Testis (tissue), 3 donors: ENCODE data around the gene ANKRD22. TPM values are rescaled to one million over a fixed set of nuclear protein-coding genes. Genes with fewer than 3 reads are reported as not detected.

ENCODE experiments used
- DNase-seq: peaks from one replicate; pipeline ENCODE4 v3.0.0-alpha.2; 2019
- H3K27ac ChIP-seq, 2 donors: fragments of 200-600 bp; sonication (generic); one replicate each; pipeline ENCODE4 v1.5.1; 2019
- H3K27me3 ChIP-seq: fragments of 200-600 bp; sonication (generic); one replicate; pipeline ENCODE4 v1.5.1; 2019
- H3K36me3 ChIP-seq: fragments of 200-600 bp; sonication (generic); one replicate; pipeline ENCODE4 v1.5.1; 2017; ENCODE audit warnings: low read depth; ENCODE audit errors: missing control alignments
- H3K4me1 ChIP-seq: fragments of 200-600 bp; sonication (generic); one replicate; pipeline ENCODE4 v1.5.1; 2019
- H3K4me3 ChIP-seq, 2 donors: fragments of 200-600 bp; sonication (generic); one replicate each; pipeline ENCODE4 v1.5.1; 2017 to 2019
- H3K9me3 ChIP-seq: fragments of 200-600 bp; sonication (generic); one replicate; pipeline ENCODE4 v1.5.1; 2017
- CTCF ChIP-seq, 3 experiments: fragments of 450-650 bp in 2 of 3; fragments of 200-600 bp in 1 of 3; sonication (generic) in 1 of 3; IDR thresholded peaks; one replicate each; pipeline ENCODE4 v1.5.1; 2016 to 2019; ENCODE audit warnings: antibody characterized with exemption in 3 of 3, mild to moderate bottlenecking in 2 of 3, moderate library complexity in 1 of 3
- POLR2A ChIP-seq: fragments of 450-650 bp; IDR thresholded peaks from one replicate; pipeline ENCODE4 v1.6.1; 2017; ENCODE audit warnings: antibody characterized with exemption, mild to moderate bottlenecking, moderate library complexity
- WGBS, 2 donors: methylation state at CpG; one replicate each; pipeline ENCODE4 v1.1.5; 2018; 5-methylcytosine and 5-hydroxymethylcytosine counted together
- intact Hi-C: fragments of 100-400 bp; cut with DNase I; formaldehyde crosslinking; loops from one replicate; pipeline ENCODE4 v1.15.1; 2023; ENCODE audit warnings: low total_unique reads
- polyA plus RNA-seq: library from polyadenylated mRNA; stranded (reverse); fragments of 350-450 nt; fragmentation: Illumina TruSeq; extraction: RNeasy Lipid Tissue Mini Kit (QIAGEN cat#74804); gene quantifications from one replicate; pipeline ENCODE4 v1.2.3, GENCODE V29; 2014; ENCODE audit warnings: low read depth, low replicate concordance; ENCODE audit not compliant: insufficient read depth
- total RNA-seq, 2 donors: library from RNA; depleted of rRNA; stranded (reverse); fragments of >200 nt; gene quantifications; one replicate each; pipeline ENCODE4 v1.2.3, GENCODE V29; 2016

The ANKRD22 gene
- total and polyA plus RNA-seq, 3 donors from 2014 or later: 0.31 to 1.3 TPM; not detected in 1

- no peaks in the 10 kb centered on the region for H3K9me3 ChIP-seq
- no peaks in the 10 kb centered on the region for H3K27me3 ChIP-seq
- DNase-seq: no peak
- intact Hi-C loops: no loop called here
- H3K4me3 ChIP-seq: no peak overlapping the region
- H3K27ac ChIP-seq: no peak overlapping the region
- H3K36me3 ChIP-seq: no peaks in the 10 kb centered on the region
- TF ChIP-seq CTCF (IDR thresholded peaks at IDR 0.05): no peak
- no peak for TF ChIP-seq POLR2A
- WGBS, 2 donors: 91 to 93% methylated on average over 2 of the region's 2 CpGs
- H3K4me1 ChIP-seq: no peaks in the 10 kb centered on the region
These were observed 14.8 kb upstream of the ANKRD22 start for GRCh38 chr10:88866454-88866853.

- no peaks in the 10 kb centered on the region for H3K9me3 ChIP-seq
- no peak overlapping the region for H3K4me3 ChIP-seq
- H3K36me3 ChIP-seq: no peaks in the 10 kb centered on the region
- no peaks in the 10 kb centered on the region for H3K4me1 ChIP-seq
- TF ChIP-seq POLR2A: no peak
- TF ChIP-seq CTCF (IDR thresholded peaks at IDR 0.05): no peak
- 94 to 97% methylated on average over 4 of the region's 4 CpGs for WGBS, 2 donors
- no peak for DNase-seq
- no peaks in the 10 kb centered on the region for H3K27me3 ChIP-seq
- intact Hi-C loops: no loop called here
- H3K27ac ChIP-seq: no peak overlapping the region
These were observed 13.7 kb upstream of the ANKRD22 start for GRCh38 chr10:88865281-88865876.

GRCh38 chr10:88861036-88861435 lies 9.4 kb upstream of the ANKRD22 start:
- no peaks in the 10 kb centered on the region for H3K4me1 ChIP-seq
- no peak for DNase-seq
- TF ChIP-seq POLR2A: no peak
- no peak for TF ChIP-seq CTCF (IDR thresholded peaks at IDR 0.05)
- H3K4me3 ChIP-seq: no peak overlapping the region
- 0 to 86% methylated on average over 1 of the region's 1 CpG for WGBS, 2 donors
- intact Hi-C loops: no loop called here
- H3K36me3 ChIP-seq: no peaks in the 10 kb centered on the region
- no peaks in the 10 kb centered on the region for H3K27me3 ChIP-seq
- H3K27ac ChIP-seq: no peak overlapping the region
- no peaks in the 10 kb centered on the region for H3K9me3 ChIP-seq

GRCh38 chr10:88858491-88858890 lies 6.8 kb upstream of the ANKRD22 start:
- WGBS, 2 donors: 60 to 63% methylated on average over 2 of the region's 2 CpGs
- no peaks in the 10 kb centered on the region for H3K9me3 ChIP-seq
- TF ChIP-seq POLR2A: no peak
- TF ChIP-seq CTCF (IDR thresholded peaks at IDR 0.05): no peak
- no peak overlapping the region for H3K4me3 ChIP-seq
- no peak overlapping the region for H3K27ac ChIP-seq
- H3K4me1 ChIP-seq: no peaks in the 10 kb centered on the region
- H3K27me3 ChIP-seq: no peaks in the 10 kb centered on the region
- intact Hi-C loops: no loop called here
- H3K36me3 ChIP-seq: no peaks in the 10 kb centered on the region
- DNase-seq: no peak

GRCh38 chr10:88857831-88858230 lies 6.2 kb upstream of the ANKRD22 start:
- no peaks in the 10 kb centered on the region for H3K27me3 ChIP-seq
- no peak for TF ChIP-seq POLR2A
- TF ChIP-seq CTCF (IDR thresholded peaks at IDR 0.05): no peak

More at GRCh38 chr10:88857831-88858230, 6.2 kb upstream of the ANKRD22 start:
- Histone ChIP-seq H3K4me1 (no peaks in the 10 kb centered on the region), H3K27ac (no peak overlapping the region), H3K4me3 (no peak overlapping the region), H3K9me3 (no peaks in the 10 kb centered on the region), H3K36me3 (no peaks in the 10 kb centered on the region)
- no peak for DNase-seq
- intact Hi-C loops: no loop called here
